Hematopoietic multipotent progenitor cell treated with erythropoietin and hydrocortisone succinate and interleukin-3 and kit ligand, for 4 days (in vitro differentiated cells): ENCODE measurements around the gene RAB39B.
"Not testable (repeated sequence)": the region's sequence is repeated elsewhere in the genome, so short reads cannot be mapped to it uniquely, and the experiment has no call there.

Experiments used
- DNase-seq: peaks from one replicate; pipeline ENCODE4 v3.0.0-alpha.2; 2015

The RAB39B gene

GRCh38 chrX:155263854-155264628, at the start of gene RAB39B:
Gene RAB39B, minus strand, starts transcription at chrX:155264491. Its CDS starts 203 bp downstream, at chrX:155264288.
- peak; percentile 82 for DNase-seq

GRCh38 chrX:155313766-155314165, 49.5 kb upstream of the RAB39B start:
- DNase-seq, result no peak

- no peak for DNase-seq
Measured at GRCh38 chrX:155293771-155294170, 29.5 kb upstream of the RAB39B start.

- no peak for DNase-seq
Measured at GRCh38 chrX:155279873-155280272, 15.6 kb upstream of the RAB39B start.

GRCh38 chrX:155270969-155271368, 6.7 kb upstream of the RAB39B start:
- DNase-seq, result no peak

- DNase-seq, result not testable (repeated sequence)
Measured at GRCh38 chrX:155267995-155268394, 3.7 kb upstream of the RAB39B start.

GRCh38 chrX:155266439-155266838, 2.1 kb upstream of the RAB39B start:
- DNase-seq, result no peak

- DNase-seq, result peak; percentile 29
Measured at GRCh38 chrX:155262970-155263754, 1.1 kb downstream of the RAB39B start.

- DNase-seq, result no peak
Measured at GRCh38 chrX:155259752-155260151, 4.5 kb downstream of the RAB39B start.

GRCh38 chrX:155251391-155251790, 12.9 kb downstream of the RAB39B start:
- DNase-seq, result no peak

- DNase-seq, result no peak
Measured at GRCh38 chrX:155247497-155247896, 16.8 kb downstream of the RAB39B start.

GRCh38 chrX:155246748-155247147, 17.5 kb downstream of the RAB39B start:
- no peak for DNase-seq

- peak; percentile 48 for DNase-seq
Measured at GRCh38 chrX:155242300-155242699, 22.0 kb downstream of the RAB39B start.

- no peak for DNase-seq
Measured at GRCh38 chrX:155237719-155238118, 26.6 kb downstream of the RAB39B start.

- no peak for DNase-seq
Measured at GRCh38 chrX:155235891-155236290, 28.4 kb downstream of the RAB39B start.

GRCh38 chrX:155231163-155231562, 33.1 kb downstream of the RAB39B start:
- DNase-seq, result no peak

- no peak for DNase-seq
Measured at GRCh38 chrX:155225774-155226173, 38.5 kb downstream of the RAB39B start.

GRCh38 chrX:155223746-155224145, 40.5 kb downstream of the RAB39B start:
- DNase-seq, result not testable (repeated sequence)

GRCh38 chrX:155221351-155221750, 42.9 kb downstream of the RAB39B start:
- no peak for DNase-seq

- peak; percentile 59 for DNase-seq
Measured at GRCh38 chrX:155218777-155219176, 45.5 kb downstream of the RAB39B start.

GRCh38 chrX:155216940-155217440, 47.3 kb downstream of the RAB39B start:
- DNase-seq, result peak; percentile 28

- DNase-seq, result peak; percentile 97
Measured at GRCh38 chrX:155216179-155216939, 47.9 kb downstream of the RAB39B start, which contains the start of gene VBP1. Gene VBP1, plus strand, starts transcription at chrX:155216460. Its CDS starts 23 bp downstream, at chrX:155216483.
